Hepatocyte (in vitro differentiated cells): ENCODE results near the gene PLAAT5.

Experiments
- CTCF ChIP-seq: fragments of 200-600 bp; sonication (generic); IDR thresholded peaks from 2 replicates; pipeline ENCODE4 v1.5.1; 2016; ENCODE audit warnings: antibody characterized with exemption, mild to moderate bottlenecking; ENCODE audit not compliant: poor library complexity
- EZH2 ChIP-seq: fragments of 200-600 bp; sonication (generic); IDR thresholded peaks from 2 replicates; pipeline ENCODE4 v1.6.1; 2016; ENCODE audit warnings: antibody characterized with exemption, mild to moderate bottlenecking, borderline replicate concordance
- EZH2phosphoT487 ChIP-seq: fragments of 200-600 bp; sonication (generic); IDR thresholded peaks from one replicate; pipeline ENCODE4 v1.6.1; 2018; ENCODE audit warnings: antibody characterized with exemption, mild to moderate bottlenecking, low read depth, moderate library complexity; ENCODE audit not compliant: unreplicated experiment, severe bottlenecking

GRCh38 chr11:63503492-63503891 is 12.5 kb upstream of the PLAAT5 start:
- TF ChIP-seq EZH2 (no peak), CTCF (no peak), EZH2phosphoT487 (no peak)
